Effector CD4-positive, alpha-beta T cell (primary cell): Measurements from ENCODE around the gene STX8.
"Not testable (repeated sequence)": the region's sequence is repeated elsewhere in the genome, so short reads cannot be mapped to it uniquely, and the experiment has no call there.

ENCODE experiments used
- DNase-seq: peaks from one replicate; pipeline ENCODE4 v3.0.0-alpha.2; 2020

The STX8 gene

GRCh38 chr17:9498490-9498889 is 77.1 kb downstream of the STX8 start:
- no peak for DNase-seq

GRCh38 chr17:9488556-9488955 is 87.1 kb downstream of the STX8 start:
- no peak for DNase-seq

- no peak for DNase-seq
Observed at GRCh38 chr17:9487406-9487805, 88.2 kb downstream of the STX8 start.

- no peak for DNase-seq
Observed at GRCh38 chr17:9484789-9485188, 90.8 kb downstream of the STX8 start.

- DNase-seq = no peak
Observed at GRCh38 chr17:9479964-9480363, 95.7 kb downstream of the STX8 start.

GRCh38 chr17:9478889-9479288 is 96.7 kb downstream of the STX8 start:
- no peak for DNase-seq

- DNase-seq = no peak
Observed at GRCh38 chr17:9475101-9475658, 100.4 kb downstream of the STX8 start.

- no peak for DNase-seq
Observed at GRCh38 chr17:9473711-9474110, 101.9 kb downstream of the STX8 start.

- no peak for DNase-seq
Observed at GRCh38 chr17:9472541-9472940, 103.1 kb downstream of the STX8 start.

GRCh38 chr17:9472094-9472493 is 103.5 kb downstream of the STX8 start:
- no peak for DNase-seq

GRCh38 chr17:9470171-9470570 is 105.4 kb downstream of the STX8 start:
- DNase-seq = no peak

- no peak for DNase-seq
Observed at GRCh38 chr17:9468937-9469336, 106.7 kb downstream of the STX8 start.

- DNase-seq = no peak
Observed at GRCh38 chr17:9468532-9468931, 107.1 kb downstream of the STX8 start.

- DNase-seq = no peak
Observed at GRCh38 chr17:9467518-9467917, 108.1 kb downstream of the STX8 start.

- no peak for DNase-seq
Observed at GRCh38 chr17:9465210-9465921, 110.3 kb downstream of the STX8 start.

- no peak for DNase-seq
Observed at GRCh38 chr17:9457005-9457404, 118.6 kb downstream of the STX8 start.

GRCh38 chr17:9456330-9456729 is 119.3 kb downstream of the STX8 start:
- no peak for DNase-seq

- no peak for DNase-seq
Observed at GRCh38 chr17:9451934-9452333, 123.7 kb downstream of the STX8 start.

- DNase-seq = not testable (repeated sequence)
Observed at GRCh38 chr17:9447298-9447697, 128.3 kb downstream of the STX8 start.

- no peak for DNase-seq
Observed at GRCh38 chr17:9446528-9446927, 129.1 kb downstream of the STX8 start.

GRCh38 chr17:9445424-9445823 is 130.2 kb downstream of the STX8 start:
- DNase-seq = no peak

GRCh38 chr17:9444687-9445086 is 130.9 kb downstream of the STX8 start:
- DNase-seq = no peak

- DNase-seq = no peak
Observed at GRCh38 chr17:9443811-9444210, 131.8 kb downstream of the STX8 start.

GRCh38 chr17:9439851-9440250 is 135.8 kb downstream of the STX8 start:
- DNase-seq = no peak

GRCh38 chr17:9436630-9437029 is 139.0 kb downstream of the STX8 start:
- DNase-seq = no peak
